ENCODE data around the gene RSU1.

GRCh38 chr10:16583382-16583781, 233.8 kb downstream of the RSU1 start:
- TF ChIP-seq EZH2phosphoT487 (IDR thresholded peaks at IDR 0.05; ENCODE audit: insufficient read depth, low read depth), result no peak
- no peak for TF ChIP-seq EZH2 (IDR thresholded peaks at IDR 0.05; ENCODE audit: insufficient read depth, poor library complexity, severe bottlenecking)

Measured in GM23248 (cell line).